CD4-positive, alpha-beta memory T cell (primary cell): ENCODE measurements around the gene ARMC9. TPM values are rescaled to one million over a fixed set of nuclear protein-coding genes. Genes with fewer than 3 reads are reported as not detected.

Experiments
- CTCF ChIA-PET: fragments of 350-600 bp; sonication (Branson Sonifier 250); formaldehyde crosslinking; loops from one replicate; lab custom pipeline; 2021; ENCODE audit warnings: inconsistent platforms; ENCODE audit not compliant: partially characterized antibody; lab: Charles Lee
- POLR2A ChIA-PET: fragments of 350-600 bp; sonication (Branson Sonifier 250); formaldehyde crosslinking; loops from one replicate; lab custom pipeline; 2021; ENCODE audit not compliant: partially characterized antibody; lab: Charles Lee
- DNase-seq, 5 donors: peaks; one replicate each; pipeline versions ENCODE4 v3.0.0 to v3.0.0-alpha.2; 2020 to 2022; ENCODE audit warnings: mixed read lengths in 1 of 5
- H3K27ac ChIP-seq: one replicate; pipeline ENCODE4 v1.7.0; 2013; ENCODE audit warnings: low read depth, low read length
- H3K27me3 ChIP-seq: 2 replicates; pipeline ENCODE4 v1.7.0; 2013; ENCODE audit warnings: mild to moderate bottlenecking, low read length, moderate library complexity; ENCODE audit not compliant: insufficient read depth
- H3K36me3 ChIP-seq: 2 replicates; pipeline ENCODE4 v1.7.0; 2013; ENCODE audit warnings: mild to moderate bottlenecking, low read length, moderate library complexity; ENCODE audit not compliant: insufficient read depth
- H3K4me1 ChIP-seq: 2 replicates; pipeline ENCODE4 v1.7.0; 2013; ENCODE audit warnings: mild to moderate bottlenecking, low read length, moderate library complexity; ENCODE audit not compliant: insufficient read depth
- H3K4me3 ChIP-seq, 2 donors: one replicate each; pipeline ENCODE4 v1.7.0; 2013; ENCODE audit warnings: low read length in 2 of 2, mild to moderate bottlenecking in 1 of 2
- H3K9me3 ChIP-seq, 2 donors: one replicate each; pipeline ENCODE4 v1.7.0; 2013; ENCODE audit warnings: low read length in 2 of 2, control low read depth in 1 of 2; ENCODE audit not compliant: control insufficient read depth in 1 of 2
- H3K27ac Mint-ChIP-seq, 7 donors: one replicate each; pipeline ENCODE4 v1.8.0; 2020 to 2021; ENCODE audit warnings: mixed read lengths in 7 of 7, mild to moderate bottlenecking in 6 of 7, inconsistent platforms in 3 of 7, moderate library complexity in 3 of 7
- H3K27me3 Mint-ChIP-seq, 2 donors: one replicate each; pipeline ENCODE4 v1.8.0; 2020 to 2021; ENCODE audit warnings: mixed read lengths in 2 of 2
- H3K36me3 Mint-ChIP-seq, 2 donors: one replicate each; pipeline ENCODE4 v1.8.0; 2020 to 2021; ENCODE audit warnings: mixed read lengths in 2 of 2, inconsistent platforms in 1 of 2, mild to moderate bottlenecking in 1 of 2
- H3K4me1 Mint-ChIP-seq, 4 donors: one replicate each; pipeline ENCODE4 v1.8.0; 2020 to 2021; ENCODE audit warnings: mixed read lengths in 4 of 4, mild to moderate bottlenecking in 1 of 4
- H3K4me3 Mint-ChIP-seq, 8 donors: one replicate each; pipeline ENCODE4 v1.8.0; 2020 to 2021; ENCODE audit warnings: mixed read lengths in 8 of 8, mild to moderate bottlenecking in 7 of 8, moderate library complexity in 6 of 8, inconsistent platforms in 3 of 8
- H3K9me3 Mint-ChIP-seq, 8 donors: one replicate each; pipeline ENCODE4 v1.8.0; 2020 to 2021; ENCODE audit warnings: mixed read lengths in 8 of 8, mild to moderate bottlenecking in 5 of 8, inconsistent platforms in 3 of 8, moderate library complexity in 1 of 8
- intact Hi-C: fragments of 100-400 bp; cut with micrococcal nuclease; formaldehyde crosslinking; loops from one replicate; pipeline ENCODE4 v1.15.1; 2023
- polyA plus RNA-seq, 2 donors: library from polyadenylated mRNA; unstranded; fragments of 300-500 nt; fragmentation: Illumina TruSeq; gene quantifications; one replicate each; pipeline ENCODE4 v1.2.3, GENCODE V29; 2021
- total RNA-seq, 2 experiments: library from RNA; stranded (reverse); gene quantifications; one replicate each; pipeline ENCODE4 v1.2.3, GENCODE V29; 2021

The ARMC9 gene
- total and polyA plus RNA-seq, 4 experiments from 2014 or later: 0.50 to 1.4 (median 1.1) TPM; not detected in 1

GRCh38 chr2:231306791-231307393, 108.5 kb downstream of the ARMC9 start:
- Mint-ChIP-seq H3K27ac (no peak overlapping the region), H3K4me3 (no peak overlapping the region), H3K36me3 (no peaks in the 10 kb centered on the region), H3K9me3 (peaks cover 0 to 2% (median 0%) of the 10 kb centered on the region in 8 donors), H3K27me3 (peaks cover 5 to 9% of the 10 kb centered on the region in 2 donors), H3K4me1 (no peaks in the 10 kb centered on the region)
- Histone ChIP-seq H3K36me3 (no peaks in the 10 kb centered on the region), H3K4me3 (no peak overlapping the region), H3K4me1 (no peaks in the 10 kb centered on the region), H3K27ac (no peak overlapping the region), H3K9me3 (no peaks in the 10 kb centered on the region), H3K27me3 (no peaks in the 10 kb centered on the region)
- ChIA-PET POLR2A (no interaction called here), CTCF (interaction anchor here (1.2 kb wide), 1 partner anchor 10 kb away, joined by 3 read pairs; no protein-coding TSS in a partner anchor)
- intact Hi-C loops: no loop called here
- DNase-seq: no peak

DNA sequence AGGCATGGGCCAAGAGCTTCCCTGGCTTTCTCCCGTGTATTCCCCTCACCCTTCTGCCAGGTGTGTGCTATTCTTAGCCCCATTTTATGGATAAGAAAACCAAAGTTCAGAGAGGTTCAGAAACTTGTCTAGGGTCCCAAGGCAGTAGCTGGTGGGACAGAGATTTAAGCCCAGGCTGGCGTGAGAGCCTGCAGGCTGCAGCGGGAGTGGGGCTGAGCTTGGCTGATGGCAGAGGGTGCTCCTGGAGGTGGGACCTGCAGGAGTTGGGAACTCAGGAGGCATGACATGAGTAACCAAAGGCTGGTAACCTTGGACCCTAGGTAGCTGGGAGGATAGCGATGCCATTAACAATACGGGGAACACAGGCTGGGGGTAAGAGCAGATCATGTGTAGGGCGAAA, 109.8 kb downstream of the ARMC9 start:
- H3K9me3 ChIP-seq: no peaks in the 10 kb centered on the region
- H3K27ac Mint-ChIP-seq: no peak overlapping the region
- no peak overlapping the region for H3K4me3 ChIP-seq
- H3K36me3 Mint-ChIP-seq: no peaks in the 10 kb centered on the region
- no peaks in the 10 kb centered on the region for H3K36me3 ChIP-seq
- peaks cover 0 to 2% (median 0%) of the 10 kb centered on the region in 8 donors for H3K9me3 Mint-ChIP-seq
- no peak overlapping the region for H3K27ac ChIP-seq
- CTCF ChIA-PET: no interaction called here
- no peaks in the 10 kb centered on the region for H3K27me3 ChIP-seq
- POLR2A ChIA-PET: no interaction called here
- H3K4me1 Mint-ChIP-seq: no peaks in the 10 kb centered on the region
- H3K4me3 Mint-ChIP-seq: no peak overlapping the region
- H3K4me1 ChIP-seq: no peaks in the 10 kb centered on the region
- H3K27me3 Mint-ChIP-seq: peaks cover 5 to 9% of the 10 kb centered on the region in 2 donors
- DNase-seq: no peak
- intact Hi-C loops: no loop called here

DNA sequence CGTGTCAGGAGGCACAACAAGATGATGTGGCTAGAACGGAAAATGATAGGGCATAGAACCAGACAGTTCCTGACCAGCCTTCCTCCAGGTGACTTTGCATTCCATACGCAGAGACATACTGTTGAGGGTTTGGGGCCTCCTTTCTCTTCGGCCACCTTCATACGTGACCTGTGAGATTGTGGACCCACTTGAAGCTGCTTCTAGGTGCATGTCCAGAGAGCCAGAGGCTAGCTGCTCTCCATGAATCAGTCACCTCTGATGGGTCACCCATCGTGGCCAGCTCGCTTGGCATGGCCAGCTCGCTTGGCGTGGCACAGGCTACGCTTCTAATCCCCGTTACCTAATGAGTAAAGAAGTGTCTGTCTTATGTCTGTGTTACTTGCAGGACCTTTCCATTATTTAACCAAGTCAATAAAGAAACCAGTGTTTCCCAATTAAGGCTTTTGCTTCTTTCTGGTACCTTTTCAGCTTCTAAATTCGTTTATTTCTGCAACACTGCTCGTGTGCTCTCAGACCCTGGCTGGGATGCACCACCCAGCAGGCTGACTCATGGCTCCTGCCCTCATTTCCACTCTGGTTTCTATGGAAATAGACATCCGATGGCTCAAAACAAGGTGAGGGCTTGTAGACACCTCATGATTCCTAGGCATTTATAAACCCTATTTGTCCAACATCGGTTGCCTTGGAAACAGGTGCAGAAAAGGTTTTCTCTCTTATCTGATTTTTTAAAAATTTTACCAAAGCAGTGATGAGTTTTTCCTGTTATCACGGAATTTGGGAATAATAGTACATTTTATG, 110.4 kb downstream of the ARMC9 start:
- Histone ChIP-seq H3K4me3 (no peak overlapping the region), H3K9me3 (no peaks in the 10 kb centered on the region), H3K36me3 (no peaks in the 10 kb centered on the region), H3K27ac (no peak overlapping the region), H3K27me3 (no peaks in the 10 kb centered on the region), H3K4me1 (no peaks in the 10 kb centered on the region)
- Mint-ChIP-seq H3K27me3 (peaks cover 5 to 9% of the 10 kb centered on the region in 2 donors), H3K4me1 (no peaks in the 10 kb centered on the region), H3K36me3 (no peaks in the 10 kb centered on the region), H3K9me3 (peaks cover 0 to 2% (median 0%) of the 10 kb centered on the region in 8 donors), H3K27ac (no peak overlapping the region), H3K4me3 (no peak overlapping the region)
- intact Hi-C loops: no loop called here
- ChIA-PET POLR2A (no interaction called here), CTCF (no interaction called here)
- no peak for DNase-seq

- no peaks in the 10 kb centered on the region for H3K9me3 ChIP-seq
- intact Hi-C loops: no loop called here
- peaks cover 0 to 12% (median 8%) of the 10 kb centered on the region in 8 donors for H3K9me3 Mint-ChIP-seq
- H3K36me3 ChIP-seq: no peaks in the 10 kb centered on the region
- no peak overlapping the region for H3K27ac ChIP-seq
- peaks cover 0 to 3% of the 10 kb centered on the region in 2 donors for H3K36me3 Mint-ChIP-seq
- DNase-seq: no peak
- H3K4me3 Mint-ChIP-seq: no peak overlapping the region
- H3K27me3 ChIP-seq: no peaks in the 10 kb centered on the region
- no peak overlapping the region for H3K4me3 ChIP-seq
- CTCF ChIA-PET: no interaction called here
- H3K27ac Mint-ChIP-seq: no peak overlapping the region
- H3K27me3 Mint-ChIP-seq: peaks cover 0 to 4% of the 10 kb centered on the region in 2 donors
- POLR2A ChIA-PET: no interaction called here
- H3K4me1 ChIP-seq: no peaks in the 10 kb centered on the region
- H3K4me1 Mint-ChIP-seq: no peaks in the 10 kb centered on the region
Observed at GRCh38 chr2:231312066-231312465, 113.6 kb downstream of the ARMC9 start.

GRCh38 chr2:231315896-231316295, 117.5 kb downstream of the ARMC9 start:
- no peak overlapping the region for H3K27ac Mint-ChIP-seq
- no peak overlapping the region for H3K27ac ChIP-seq
- H3K27me3 Mint-ChIP-seq: peaks cover 4 to 13% of the 10 kb centered on the region in 2 donors
- H3K36me3 ChIP-seq: no peaks in the 10 kb centered on the region
- no peaks in the 10 kb centered on the region for H3K27me3 ChIP-seq
- no peak overlapping the region for H3K4me3 Mint-ChIP-seq
- peaks cover 3 to 27% (median 21%) of the 10 kb centered on the region in 8 donors for H3K9me3 Mint-ChIP-seq
- DNase-seq: no peak
- H3K36me3 Mint-ChIP-seq: peaks cover 3 to 7% of the 10 kb centered on the region in 2 donors
- ChIA-PET CTCF (no interaction called here), POLR2A (no interaction called here)
- H3K4me1 Mint-ChIP-seq: no peaks in the 10 kb centered on the region
- H3K4me3 ChIP-seq: no peak overlapping the region
- H3K4me1 ChIP-seq: no peaks in the 10 kb centered on the region
- intact Hi-C loops: no loop called here
- H3K9me3 ChIP-seq: no peaks in the 10 kb centered on the region

DNA sequence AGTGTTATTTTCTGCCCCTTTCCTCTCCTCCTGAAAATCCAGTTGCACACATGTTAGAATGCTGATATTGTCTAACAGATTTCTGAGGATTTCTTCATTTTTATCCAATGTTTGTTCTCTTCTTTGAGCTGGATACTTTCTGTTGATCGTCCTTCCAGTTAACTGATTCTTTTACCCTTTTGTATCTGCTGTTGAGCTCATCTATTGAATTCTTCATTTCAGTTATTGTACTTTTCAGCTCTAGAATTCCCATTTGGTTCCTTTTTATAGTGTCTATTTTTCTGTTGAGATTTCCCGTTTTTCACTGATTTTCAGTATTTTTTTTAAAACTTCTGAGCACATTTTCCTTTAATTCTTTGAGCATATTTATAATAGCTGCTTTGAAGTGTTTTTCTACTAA, 119.1 kb downstream of the ARMC9 start:
- no peak for DNase-seq
- Histone ChIP-seq H3K4me3 (no peak overlapping the region), H3K27ac (no peak overlapping the region), H3K9me3 (no peaks in the 10 kb centered on the region), H3K27me3 (no peaks in the 10 kb centered on the region), H3K4me1 (no peaks in the 10 kb centered on the region), H3K36me3 (no peaks in the 10 kb centered on the region)
- Mint-ChIP-seq H3K9me3 (peaks cover 3 to 27% (median 21%) of the 10 kb centered on the region in 8 donors), H3K4me1 (peaks cover 0 to 4% (median 0%) of the 10 kb centered on the region in 4 donors), H3K36me3 (peaks cover 3 to 7% of the 10 kb centered on the region in 2 donors), H3K27ac (no peak overlapping the region), H3K27me3 (peaks cover 13 to 28% of the 10 kb centered on the region in 2 donors), H3K4me3 (no peak overlapping the region)
- intact Hi-C loops: no loop called here
- CTCF ChIA-PET: no interaction called here
- POLR2A ChIA-PET: no interaction called here

- no peaks in the 10 kb centered on the region for H3K36me3 ChIP-seq
- peaks cover 3 to 27% (median 21%) of the 10 kb centered on the region in 8 donors for H3K9me3 Mint-ChIP-seq
- no peaks in the 10 kb centered on the region for H3K27me3 ChIP-seq
- intact Hi-C loops: no loop called here
- no peaks in the 10 kb centered on the region for H3K9me3 ChIP-seq
- POLR2A ChIA-PET: no interaction called here
- no peak overlapping the region for H3K4me3 Mint-ChIP-seq
- H3K4me3 ChIP-seq: no peak overlapping the region
- peaks cover 0 to 4% (median 0%) of the 10 kb centered on the region in 4 donors for H3K4me1 Mint-ChIP-seq
- H3K36me3 Mint-ChIP-seq: peaks cover 3 to 7% of the 10 kb centered on the region in 2 donors
- no peaks in the 10 kb centered on the region for H3K4me1 ChIP-seq
- CTCF ChIA-PET: no interaction called here
- H3K27me3 Mint-ChIP-seq: peaks cover 17 to 35% of the 10 kb centered on the region in 2 donors
- DNase-seq: no peak
- H3K27ac ChIP-seq: no peak overlapping the region
- no peak overlapping the region for H3K27ac Mint-ChIP-seq
Observed at GRCh38 chr2:231318436-231318835, 120.0 kb downstream of the ARMC9 start.
